T-helper 2 cell treated with Interferon-gamma antibody and Interleukin-4, amounts not matched to agents 5 μg/mL and 100 μg/mL, for 36 hours (primary cell): ENCODE measurements around the gene TRAK2.
"Not testable (repeated sequence)": the region's sequence is repeated elsewhere in the genome, so short reads cannot be mapped to it uniquely, and the experiment has no call there.

Experiments used
- DNase-seq: peaks from one replicate; pipeline ENCODE4 v3.0.0; 2021; ENCODE audit warnings: low spot score
- H3K27ac Mint-ChIP-seq: one replicate; pipeline ENCODE4 v1.8.0; 2021; ENCODE audit warnings: mild to moderate bottlenecking, mixed read lengths
- H3K27me3 Mint-ChIP-seq: one replicate; pipeline ENCODE4 v1.8.0; 2021; ENCODE audit warnings: low read depth, mixed read lengths
- H3K36me3 Mint-ChIP-seq: one replicate; pipeline ENCODE4 v1.8.0; 2021; ENCODE audit warnings: low read depth, mixed read lengths
- H3K4me1 Mint-ChIP-seq: one replicate; pipeline ENCODE4 v1.8.0; 2021; ENCODE audit warnings: low read depth, mixed read lengths
- H3K4me3 Mint-ChIP-seq: one replicate; pipeline ENCODE4 v1.8.0; 2022; ENCODE audit warnings: mild to moderate bottlenecking, moderate library complexity, mixed read lengths
- H3K9me3 Mint-ChIP-seq: one replicate; pipeline ENCODE4 v1.8.0; 2021; ENCODE audit warnings: mixed read lengths

The TRAK2 gene

GRCh38 chr2:201439336-201439922, 11.8 kb downstream of the TRAK2 start:
- not testable (repeated sequence) for H3K4me3 Mint-ChIP-seq, H3K27ac Mint-ChIP-seq, DNase-seq, H3K9me3 Mint-ChIP-seq, H3K27me3 Mint-ChIP-seq
- peaks cover 17% of the 10 kb centered on the region for H3K36me3 Mint-ChIP-seq
- peaks cover 13% of the 10 kb centered on the region for H3K4me1 Mint-ChIP-seq

DNA sequence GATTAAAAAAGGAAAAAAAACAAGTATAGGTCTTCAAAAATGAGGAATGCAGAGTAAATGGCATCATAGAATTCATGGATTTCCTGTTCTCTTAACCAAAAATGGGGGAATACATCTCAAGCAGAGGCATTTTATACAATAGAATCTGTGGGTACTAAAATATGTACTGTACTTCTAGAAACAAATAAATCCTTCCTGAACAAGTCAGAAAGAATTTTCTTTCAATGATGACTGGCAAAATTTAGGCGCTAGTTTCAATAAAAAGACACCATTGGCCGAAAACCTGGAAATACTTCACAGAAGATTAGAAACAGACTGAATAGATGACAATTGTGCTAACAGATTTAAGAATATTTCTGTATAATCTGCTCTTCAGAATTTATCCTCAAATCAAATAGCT, 15.1 kb downstream of the TRAK2 start:
- no peak for DNase-seq
- H3K36me3 Mint-ChIP-seq, result peaks cover 23% of the 10 kb centered on the region
- peaks cover 43% of the 10 kb centered on the region for H3K4me1 Mint-ChIP-seq
- no peak overlapping the region for H3K4me3 Mint-ChIP-seq
- H3K27me3 Mint-ChIP-seq, result no peaks in the 10 kb centered on the region
- peaks cover 4% of the 10 kb centered on the region for H3K9me3 Mint-ChIP-seq
- H3K27ac Mint-ChIP-seq, result no peak overlapping the region

DNA sequence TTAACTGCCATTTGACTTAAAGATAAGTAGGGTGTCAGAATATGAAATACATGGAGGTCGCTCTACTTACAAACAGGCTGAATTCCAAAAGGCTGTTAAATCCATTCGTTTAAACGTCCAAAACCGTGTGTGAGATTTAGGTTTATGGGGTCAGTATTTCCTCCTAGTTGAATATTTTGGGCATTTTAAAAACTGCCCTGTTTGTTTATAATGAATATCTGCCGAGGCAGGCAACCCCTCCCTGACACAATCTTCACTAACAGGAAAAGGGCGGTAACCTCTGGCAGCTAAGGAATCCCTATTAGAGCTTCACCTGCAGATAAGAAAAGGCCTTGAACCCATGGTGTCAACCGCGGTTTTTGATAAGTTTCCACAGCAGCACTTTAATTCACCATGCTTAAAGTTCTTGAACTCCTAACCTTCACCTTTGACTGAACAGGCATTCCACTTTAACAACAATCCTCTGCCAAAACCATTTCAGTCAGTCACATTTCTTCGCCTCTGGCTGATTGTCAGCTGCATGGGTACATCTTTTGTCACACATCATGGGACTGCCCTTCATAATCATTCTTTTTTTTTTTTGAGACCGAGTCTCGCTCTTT, 17.8 kb downstream of the TRAK2 start:
- Mint-ChIP-seq H3K4me3 (peak overlapping the region; percentile 32), H3K36me3 (peaks cover 32% of the 10 kb centered on the region), H3K4me1 (peaks cover 44% of the 10 kb centered on the region), H3K9me3 (peaks cover 16% of the 10 kb centered on the region), H3K27me3 (no peaks in the 10 kb centered on the region), H3K27ac (peak overlapping the region; percentile 68)
- DNase-seq, result no peak

GRCh38 chr2:201432621-201433393, 18.5 kb downstream of the TRAK2 start:
- H3K4me1 Mint-ChIP-seq, result peaks cover 46% of the 10 kb centered on the region
- peak overlapping the region; percentile 86 for H3K27ac Mint-ChIP-seq
- DNase-seq, result no peak
- no peaks in the 10 kb centered on the region for H3K27me3 Mint-ChIP-seq
- peak overlapping the region; percentile 62 for H3K4me3 Mint-ChIP-seq
- H3K36me3 Mint-ChIP-seq, result peaks cover 30% of the 10 kb centered on the region
- peaks cover 18% of the 10 kb centered on the region for H3K9me3 Mint-ChIP-seq

- Mint-ChIP-seq H3K27me3 (no peaks in the 10 kb centered on the region), H3K4me3 (peak overlapping the region; percentile 62), H3K9me3 (peaks cover 18% of the 10 kb centered on the region), H3K27ac (peak overlapping the region; percentile 86), H3K4me1 (peaks cover 41% of the 10 kb centered on the region), H3K36me3 (peaks cover 28% of the 10 kb centered on the region)
- no peak for DNase-seq
Measured at GRCh38 chr2:201432038-201432620, 19.1 kb downstream of the TRAK2 start.

DNA sequence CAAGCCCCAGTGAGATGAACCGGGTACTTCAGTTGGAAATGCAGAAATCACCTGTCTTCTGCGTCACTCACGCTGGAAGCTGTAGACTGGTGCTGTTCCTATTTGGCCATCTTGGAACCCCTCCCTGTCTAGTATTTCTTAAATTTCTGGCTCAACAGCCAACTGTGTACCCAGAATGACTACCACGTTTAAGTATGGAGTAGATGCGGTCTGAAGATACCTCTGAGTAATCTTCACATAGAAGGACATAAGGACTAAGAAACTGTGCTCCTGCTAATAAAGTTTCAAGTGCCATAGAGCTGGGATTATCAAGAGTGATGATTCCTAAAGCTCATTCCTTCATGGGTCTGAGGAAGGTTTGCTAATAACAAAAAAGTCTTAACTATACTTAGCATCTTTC, 20.4 kb downstream of the TRAK2 start:
- H3K27ac Mint-ChIP-seq, result peak overlapping the region; percentile 1
- no peak overlapping the region for H3K4me3 Mint-ChIP-seq
- H3K27me3 Mint-ChIP-seq, result no peaks in the 10 kb centered on the region
- H3K36me3 Mint-ChIP-seq, result peaks cover 26% of the 10 kb centered on the region
- peaks cover 40% of the 10 kb centered on the region for H3K4me1 Mint-ChIP-seq
- no peak for DNase-seq
- H3K9me3 Mint-ChIP-seq, result peaks cover 18% of the 10 kb centered on the region

GRCh38 chr2:201430322-201430721, 20.9 kb downstream of the TRAK2 start:
- Mint-ChIP-seq H3K36me3 (peaks cover 26% of the 10 kb centered on the region), H3K9me3 (peaks cover 18% of the 10 kb centered on the region), H3K4me1 (peaks cover 40% of the 10 kb centered on the region)
- not testable (repeated sequence) for H3K4me3 Mint-ChIP-seq, H3K27ac Mint-ChIP-seq, H3K27me3 Mint-ChIP-seq, DNase-seq

- H3K27me3 Mint-ChIP-seq, DNase-seq, H3K27ac Mint-ChIP-seq, H3K4me3 Mint-ChIP-seq: not testable (repeated sequence)
- H3K9me3 Mint-ChIP-seq, result peaks cover 18% of the 10 kb centered on the region
- peaks cover 39% of the 10 kb centered on the region for H3K4me1 Mint-ChIP-seq
- H3K36me3 Mint-ChIP-seq, result peaks cover 26% of the 10 kb centered on the region
Measured at GRCh38 chr2:201429835-201430234, 21.4 kb downstream of the TRAK2 start.

DNA sequence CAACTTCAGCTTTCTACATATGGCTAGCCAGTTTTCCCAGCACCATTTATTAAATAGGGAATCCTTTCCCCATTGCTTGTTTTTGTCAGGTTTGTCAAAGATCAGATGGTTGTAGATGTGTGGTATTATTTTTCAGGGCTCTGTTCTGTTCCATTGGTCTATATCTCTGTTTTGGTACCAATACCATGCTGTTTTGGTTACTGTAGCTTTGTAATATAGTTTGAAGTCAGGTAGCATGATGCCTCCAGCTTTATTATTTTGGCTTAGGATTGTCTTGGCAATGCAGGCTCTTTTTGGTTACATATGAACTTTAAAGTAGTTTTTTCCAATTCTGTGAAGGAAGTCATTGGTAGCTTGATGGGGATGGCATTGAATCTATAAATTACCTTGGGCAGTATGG, 22.9 kb downstream of the TRAK2 start:
- Mint-ChIP-seq H3K4me1 (peaks cover 30% of the 10 kb centered on the region), H3K9me3 (peaks cover 18% of the 10 kb centered on the region), H3K36me3 (peaks cover 27% of the 10 kb centered on the region)
- not testable (repeated sequence) for H3K27ac Mint-ChIP-seq, H3K27me3 Mint-ChIP-seq, DNase-seq, H3K4me3 Mint-ChIP-seq

DNA sequence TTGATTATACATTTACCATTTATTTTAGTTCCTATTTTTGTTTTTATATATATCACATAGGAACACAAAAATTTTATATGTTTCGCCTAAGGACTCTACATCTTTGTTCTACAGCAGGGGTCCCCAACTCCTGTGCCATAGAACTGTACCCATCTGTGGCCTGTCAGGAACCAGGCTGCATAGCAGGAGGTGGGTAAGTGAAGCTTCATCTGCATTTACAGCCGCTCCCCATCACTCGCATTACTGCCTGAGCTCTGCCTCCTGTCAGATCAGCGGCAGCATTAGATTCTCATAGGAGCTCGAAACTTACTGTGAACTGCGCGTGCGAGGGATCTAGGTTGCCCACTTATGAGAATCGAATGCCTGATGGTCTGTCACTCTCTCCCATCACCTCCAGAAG, 25.3 kb downstream of the TRAK2 start:
- H3K27me3 Mint-ChIP-seq, result no peaks in the 10 kb centered on the region

DNA sequence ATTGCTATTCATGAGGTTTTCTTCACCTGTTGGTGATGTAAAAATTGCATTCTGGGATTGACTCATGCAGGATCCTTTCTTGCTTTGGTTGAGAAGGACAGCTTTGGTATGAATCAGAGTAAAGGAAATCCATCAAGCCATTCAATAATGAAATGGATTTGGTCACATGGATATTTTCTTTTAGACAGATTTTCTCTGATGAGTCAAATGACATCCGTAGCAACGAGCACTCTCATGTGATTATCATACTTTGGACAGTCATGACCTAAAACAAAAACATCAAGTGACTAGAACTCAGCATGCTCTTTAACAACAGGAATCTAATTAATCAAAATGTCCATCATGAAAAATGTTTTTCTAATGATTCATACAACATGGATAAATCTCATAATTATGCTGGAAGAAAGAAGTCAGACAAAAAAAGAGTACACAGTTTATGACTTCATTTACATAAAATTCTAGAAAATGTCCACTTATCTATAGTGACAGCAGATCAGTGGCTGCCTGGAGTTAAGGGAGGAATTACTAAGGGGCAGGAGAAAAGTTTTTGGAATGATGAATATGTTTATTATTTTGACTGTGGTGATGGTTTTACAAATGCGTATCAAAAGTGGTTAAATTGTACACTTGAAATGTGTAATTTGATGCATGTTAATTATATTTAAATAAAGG, 30.7 kb downstream of the TRAK2 start:
- DNase-seq, result no peak
- peaks cover 25% of the 10 kb centered on the region for H3K4me1 Mint-ChIP-seq
- H3K4me3 Mint-ChIP-seq, result no peak overlapping the region
- peaks cover 25% of the 10 kb centered on the region for H3K36me3 Mint-ChIP-seq
- H3K9me3 Mint-ChIP-seq, result no peaks in the 10 kb centered on the region
- H3K27me3 Mint-ChIP-seq, result no peaks in the 10 kb centered on the region
- no peak overlapping the region for H3K27ac Mint-ChIP-seq

More for the DNA sequence above, 25.3 kb downstream of the TRAK2 start:
- Mint-ChIP-seq H3K4me3 (no peak overlapping the region), H3K9me3 (peaks cover 14% of the 10 kb centered on the region), H3K27ac (no peak overlapping the region), H3K4me1 (peaks cover 16% of the 10 kb centered on the region), H3K36me3 (peaks cover 21% of the 10 kb centered on the region)
- DNase-seq, result no peak

DNA sequence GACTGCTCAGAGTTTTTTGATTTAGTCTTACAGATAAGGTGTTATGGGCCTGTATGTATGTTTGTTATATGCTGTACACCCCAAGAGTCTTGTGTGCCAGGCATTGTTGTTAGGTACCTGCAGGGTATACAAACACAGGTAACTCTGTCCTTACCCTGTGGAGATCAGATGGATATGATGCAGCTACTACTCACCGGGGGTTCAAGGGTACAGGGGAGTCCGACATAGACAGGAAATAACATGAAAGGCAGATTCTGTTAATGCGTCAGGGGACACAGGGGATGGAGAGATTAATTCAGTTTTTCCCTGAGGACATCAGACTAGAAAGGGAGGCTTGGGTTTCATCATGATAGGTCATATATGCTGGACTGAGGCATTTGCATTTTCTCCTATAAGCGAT, 31.3 kb downstream of the TRAK2 start:
- H3K36me3 Mint-ChIP-seq, result peaks cover 25% of the 10 kb centered on the region

GRCh38 chr2:201419057-201419635, 32.1 kb downstream of the TRAK2 start:
- Mint-ChIP-seq H3K27me3 (no peaks in the 10 kb centered on the region), H3K4me3 (no peak overlapping the region), H3K36me3 (peaks cover 25% of the 10 kb centered on the region), H3K27ac (no peak overlapping the region), H3K4me1 (peaks cover 25% of the 10 kb centered on the region), H3K9me3 (no peaks in the 10 kb centered on the region)
- DNase-seq, result no peak

More for the DNA sequence above, 31.3 kb downstream of the TRAK2 start:
- no peak for DNase-seq
- Mint-ChIP-seq H3K4me1 (peaks cover 25% of the 10 kb centered on the region), H3K4me3 (no peak overlapping the region), H3K9me3 (no peaks in the 10 kb centered on the region), H3K27ac (no peak overlapping the region), H3K27me3 (no peaks in the 10 kb centered on the region)
